NB4 (cell line): ENCODE data around the gene PTPRD.
A peak's percentile ranks its signal among the peaks of the same experiment; 100 is the strongest.

Experiments used
- DNase-seq: peaks from one replicate; pipeline ENCODE4 v3.0.0; 2010; ENCODE audit warnings: low read depth
- H3K4me3 ChIP-seq: one replicate; pipeline ENCODE4 v1.5.1; 2011; ENCODE audit warnings: mild to moderate bottlenecking, low read depth, low read length, moderate library complexity
- MYC ChIP-seq: IDR thresholded peaks from 2 replicates; pipeline ENCODE4 v1.6.1; 2011; ENCODE audit warnings: low read depth, low read length
- POLR2A ChIP-seq: IDR thresholded peaks from 2 replicates; pipeline ENCODE4 v1.6.1; 2011; ENCODE audit warnings: mild to moderate bottlenecking; ENCODE audit not compliant: insufficient read length; ENCODE audit errors: extremely low read depth
- TF ChIP-seq, protein P1 (sequence below): IDR thresholded peaks from one replicate; pipeline ENCODE4 v1.5.1; 2012; ENCODE audit warnings: low read depth, low read length
- TF ChIP-seq, protein P2 (sequence below): IDR thresholded peaks from 2 replicates; pipeline ENCODE4 v1.6.1; 2011; ENCODE audit warnings: low read depth, low read length

Gene PTPRD

DNA sequence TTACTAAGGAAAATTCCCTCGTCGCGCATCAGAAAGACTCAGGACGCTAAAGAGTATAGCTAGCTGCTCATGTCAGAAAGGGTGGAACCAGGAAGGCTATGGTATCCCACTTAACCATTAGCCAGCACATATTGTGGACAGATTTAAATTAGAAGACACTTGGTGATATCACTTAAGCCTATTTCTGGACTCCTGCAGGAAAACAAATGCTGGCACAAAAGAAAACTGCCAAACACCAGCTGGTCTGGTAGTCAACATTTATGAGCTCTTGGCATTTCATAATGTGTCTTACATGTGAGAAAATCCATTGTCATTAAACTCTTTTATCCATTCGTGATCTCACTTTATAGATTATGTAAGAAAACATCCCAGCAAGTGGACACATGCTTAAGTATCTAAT is 377.4 kb downstream of the PTPRD start:
- no peak overlapping the region for H3K4me3 ChIP-seq
- TF ChIP-seq, protein P1, sequence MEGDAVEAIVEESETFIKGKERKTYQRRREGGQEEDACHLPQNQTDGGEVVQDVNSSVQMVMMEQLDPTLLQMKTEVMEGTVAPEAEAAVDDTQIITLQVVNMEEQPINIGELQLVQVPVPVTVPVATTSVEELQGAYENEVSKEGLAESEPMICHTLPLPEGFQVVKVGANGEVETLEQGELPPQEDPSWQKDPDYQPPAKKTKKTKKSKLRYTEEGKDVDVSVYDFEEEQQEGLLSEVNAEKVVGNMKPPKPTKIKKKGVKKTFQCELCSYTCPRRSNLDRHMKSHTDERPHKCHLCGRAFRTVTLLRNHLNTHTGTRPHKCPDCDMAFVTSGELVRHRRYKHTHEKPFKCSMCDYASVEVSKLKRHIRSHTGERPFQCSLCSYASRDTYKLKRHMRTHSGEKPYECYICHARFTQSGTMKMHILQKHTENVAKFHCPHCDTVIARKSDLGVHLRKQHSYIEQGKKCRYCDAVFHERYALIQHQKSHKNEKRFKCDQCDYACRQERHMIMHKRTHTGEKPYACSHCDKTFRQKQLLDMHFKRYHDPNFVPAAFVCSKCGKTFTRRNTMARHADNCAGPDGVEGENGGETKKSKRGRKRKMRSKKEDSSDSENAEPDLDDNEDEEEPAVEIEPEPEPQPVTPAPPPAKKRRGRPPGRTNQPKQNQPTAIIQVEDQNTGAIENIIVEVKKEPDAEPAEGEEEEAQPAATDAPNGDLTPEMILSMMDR, result no peak
- TF ChIP-seq MYC (no peak), POLR2A (no peak)
- TF ChIP-seq, protein P2, sequence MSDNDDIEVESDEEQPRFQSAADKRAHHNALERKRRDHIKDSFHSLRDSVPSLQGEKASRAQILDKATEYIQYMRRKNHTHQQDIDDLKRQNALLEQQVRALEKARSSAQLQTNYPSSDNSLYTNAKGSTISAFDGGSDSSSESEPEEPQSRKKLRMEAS, result no peak
- DNase-seq, result no peak

DNA sequence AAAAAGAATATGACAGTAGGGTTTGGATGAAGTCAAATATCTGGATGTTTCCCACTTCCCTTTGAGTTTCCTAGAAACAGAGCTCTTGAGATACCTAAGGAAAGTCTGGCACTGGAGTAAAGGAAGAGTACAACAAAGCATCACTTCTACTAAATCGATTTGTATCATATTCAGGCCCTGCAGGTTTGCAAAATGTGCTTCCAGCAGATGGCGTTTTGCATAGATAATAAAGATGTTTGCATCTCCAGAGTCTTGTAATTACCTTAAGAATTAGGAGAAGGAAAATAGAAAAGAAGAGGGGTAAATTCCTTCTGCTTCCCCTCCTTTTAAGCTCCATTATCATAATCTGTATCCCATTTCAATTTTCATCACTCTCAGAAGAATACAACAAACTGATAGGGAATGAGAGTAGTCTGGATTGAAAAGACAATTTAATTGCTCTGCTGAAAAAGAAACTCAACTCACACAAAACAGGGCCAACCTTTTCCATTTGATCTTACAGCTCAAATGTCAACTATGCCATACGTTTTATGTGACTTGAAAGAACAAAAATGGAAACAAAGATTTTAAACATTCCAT is 380.4 kb downstream of the PTPRD start:
- H3K4me3 ChIP-seq, result no peak overlapping the region
- peak; percentile 27 for DNase-seq
- TF ChIP-seq, protein P1, result peak; percentile 30
- no peak for TF ChIP-seq POLR2A
- no peak for TF ChIP-seq MYC

DNA sequence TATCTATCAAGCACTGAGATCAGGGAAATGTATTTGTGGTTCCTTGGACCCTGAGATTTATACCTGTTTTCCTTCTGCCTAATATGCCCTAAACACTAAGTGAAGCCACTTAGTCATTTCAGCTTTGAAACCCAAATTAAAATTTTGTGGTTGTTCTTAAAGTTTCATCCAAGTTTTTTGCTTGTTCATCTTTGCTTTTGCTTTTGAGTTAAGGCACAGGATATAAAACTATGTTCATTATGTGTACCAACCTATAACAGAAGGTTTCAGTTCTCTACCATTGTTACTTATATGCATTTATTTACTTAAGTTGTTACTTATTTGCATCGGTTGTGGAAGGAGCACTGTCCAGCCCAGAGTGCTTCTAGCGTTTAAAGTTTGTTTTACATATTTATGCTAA is 382.3 kb downstream of the PTPRD start:
- TF ChIP-seq, protein P2, result no peak
- TF ChIP-seq POLR2A (no peak), MYC (no peak)
- TF ChIP-seq, protein P1, result no peak
- DNase-seq, result no peak
- no peak overlapping the region for H3K4me3 ChIP-seq

DNA sequence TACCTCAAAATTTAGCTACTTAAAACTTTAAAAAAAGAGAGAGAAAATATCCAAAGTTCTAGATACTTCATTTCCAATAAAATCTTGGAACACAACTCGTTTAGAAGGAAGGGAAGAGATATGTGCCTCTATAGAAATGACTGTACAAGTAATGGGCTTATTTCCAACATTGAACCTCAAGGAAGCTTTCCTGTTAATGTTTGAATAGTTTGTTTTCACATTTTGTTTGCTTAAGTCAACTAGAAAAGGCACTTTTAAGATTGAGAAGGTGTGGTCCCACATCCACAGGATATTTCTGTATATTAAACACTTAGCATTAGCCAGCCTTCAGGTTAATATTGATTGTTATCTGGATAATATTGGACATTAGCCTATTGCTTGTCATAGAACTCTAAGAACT is 384.7 kb downstream of the PTPRD start:
- TF ChIP-seq, protein P1, result no peak
- TF ChIP-seq, protein P2, result no peak
- TF ChIP-seq MYC (no peak), POLR2A (no peak)
- no peak for DNase-seq

DNA sequence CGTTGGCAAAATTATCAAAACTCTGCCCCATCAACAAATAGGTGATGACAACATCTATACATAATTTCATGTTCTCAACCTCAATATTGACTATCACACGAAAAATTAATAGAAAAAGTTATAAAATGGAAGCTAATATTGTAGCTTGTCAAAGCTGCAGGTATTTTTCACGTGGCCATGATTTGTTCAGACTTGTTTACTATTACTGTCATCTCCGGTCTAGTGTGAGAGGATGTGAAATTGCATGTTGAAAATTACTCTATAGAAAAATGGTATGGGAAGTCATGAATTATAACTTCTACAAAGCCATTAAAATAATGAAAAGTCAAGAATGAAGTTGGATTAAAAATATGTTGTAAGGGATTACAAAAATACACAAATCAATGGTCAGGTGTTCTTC is 385.8 kb downstream of the PTPRD start:
- no peak overlapping the region for H3K4me3 ChIP-seq
- no peak for DNase-seq
- no peak for TF ChIP-seq POLR2A
- TF ChIP-seq MYC, result no peak
- TF ChIP-seq, protein P2, result no peak
- TF ChIP-seq, protein P1, result no peak

More for the DNA sequence above, 384.7 kb downstream of the PTPRD start:
- no peak overlapping the region for H3K4me3 ChIP-seq

DNA sequence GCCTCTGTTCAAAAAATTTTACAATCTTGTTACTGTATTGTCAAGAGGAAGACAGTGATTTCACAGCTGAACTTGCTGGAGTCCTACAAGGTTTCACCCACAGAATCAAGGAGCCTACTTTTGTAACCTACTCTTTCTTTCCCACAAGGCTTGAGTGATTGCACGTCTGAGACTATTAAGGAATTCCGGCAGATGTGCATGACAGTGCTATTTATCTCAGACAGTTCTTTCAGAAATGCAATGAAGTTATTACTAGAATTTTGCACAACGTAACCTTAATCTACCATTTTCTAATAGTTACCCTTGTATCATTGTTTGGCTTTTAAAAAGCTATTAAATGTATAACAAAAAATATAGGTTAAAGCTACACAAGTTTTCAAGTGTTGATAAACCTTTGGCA is 400.1 kb downstream of the PTPRD start:
- DNase-seq, result no peak
- TF ChIP-seq, protein P2, result no peak
- H3K4me3 ChIP-seq, result no peak overlapping the region
